Esophagus muscularis mucosa (tissue), 3 donors: Measurements from ENCODE around the gene SGCE.

ENCODE experiments used
- POLR2A ChIP-seq: fragments of 450-650 bp; IDR thresholded peaks from one replicate; pipeline ENCODE4 v1.6.1; 2017; ENCODE audit warnings: antibody characterized with exemption, moderate library complexity, mild to moderate bottlenecking, low read depth
- POLR2AphosphoS5 ChIP-seq, 2 donors: sonication (generic); formaldehyde crosslinking; IDR thresholded peaks; one replicate each; pipeline ENCODE4 v1.6.1; 2017; ENCODE audit warnings: antibody characterized with exemption in 2 of 2
- TF ChIP-seq, protein P1 (sequence below), 3 experiments: fragments of 200-600 bp in 2 of 3; fragments of 450-650 bp in 1 of 3; sonication (generic) in 2 of 3; IDR thresholded peaks; one replicate each; pipeline ENCODE4 v1.5.1; 2017 to 2019; ENCODE audit warnings: antibody characterized with exemption in 3 of 3, mild to moderate bottlenecking in 2 of 3, moderate library complexity in 1 of 3

DNA sequence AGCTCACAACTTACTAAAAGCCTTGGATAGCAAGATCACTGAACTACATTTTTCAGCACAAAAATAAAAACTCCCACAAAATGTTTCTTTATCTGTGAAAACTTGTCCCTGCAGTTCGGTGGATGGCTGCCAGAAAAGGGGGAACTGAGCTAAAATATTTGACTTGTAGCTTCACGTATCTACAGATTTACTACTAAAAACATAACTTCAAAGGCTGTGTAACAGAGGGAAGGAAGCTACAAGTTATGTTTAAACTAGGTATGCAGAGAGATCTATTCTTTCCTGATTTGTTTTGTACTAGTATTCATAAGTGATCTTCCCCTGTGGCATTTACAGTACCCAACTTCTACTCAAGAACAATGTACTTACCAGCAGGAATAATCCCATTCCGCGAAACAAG is 25.1 kb downstream of the SGCE start:
- TF ChIP-seq, protein P1, sequence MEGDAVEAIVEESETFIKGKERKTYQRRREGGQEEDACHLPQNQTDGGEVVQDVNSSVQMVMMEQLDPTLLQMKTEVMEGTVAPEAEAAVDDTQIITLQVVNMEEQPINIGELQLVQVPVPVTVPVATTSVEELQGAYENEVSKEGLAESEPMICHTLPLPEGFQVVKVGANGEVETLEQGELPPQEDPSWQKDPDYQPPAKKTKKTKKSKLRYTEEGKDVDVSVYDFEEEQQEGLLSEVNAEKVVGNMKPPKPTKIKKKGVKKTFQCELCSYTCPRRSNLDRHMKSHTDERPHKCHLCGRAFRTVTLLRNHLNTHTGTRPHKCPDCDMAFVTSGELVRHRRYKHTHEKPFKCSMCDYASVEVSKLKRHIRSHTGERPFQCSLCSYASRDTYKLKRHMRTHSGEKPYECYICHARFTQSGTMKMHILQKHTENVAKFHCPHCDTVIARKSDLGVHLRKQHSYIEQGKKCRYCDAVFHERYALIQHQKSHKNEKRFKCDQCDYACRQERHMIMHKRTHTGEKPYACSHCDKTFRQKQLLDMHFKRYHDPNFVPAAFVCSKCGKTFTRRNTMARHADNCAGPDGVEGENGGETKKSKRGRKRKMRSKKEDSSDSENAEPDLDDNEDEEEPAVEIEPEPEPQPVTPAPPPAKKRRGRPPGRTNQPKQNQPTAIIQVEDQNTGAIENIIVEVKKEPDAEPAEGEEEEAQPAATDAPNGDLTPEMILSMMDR (IDR thresholded peaks at IDR 0.05), result no peak
- TF ChIP-seq POLR2A (no peak), POLR2AphosphoS5 (IDR thresholded peaks at IDR 0.05) (no peak)
